Fibroblast of upper back skin (primary cell): Measurements from ENCODE around the gene TUBB4B.

Experiments used
- DNase-seq: peaks from one replicate; pipeline ENCODE4 v3.0.0-alpha.2; 2013

The TUBB4B gene

GRCh38 chr9:137213160-137214060, 27.7 kb upstream of the TUBB4B start:
- DNase-seq = no peak

- no peak for DNase-seq
Observed at GRCh38 chr9:137214620-137215019, 26.5 kb upstream of the TUBB4B start.

DNA sequence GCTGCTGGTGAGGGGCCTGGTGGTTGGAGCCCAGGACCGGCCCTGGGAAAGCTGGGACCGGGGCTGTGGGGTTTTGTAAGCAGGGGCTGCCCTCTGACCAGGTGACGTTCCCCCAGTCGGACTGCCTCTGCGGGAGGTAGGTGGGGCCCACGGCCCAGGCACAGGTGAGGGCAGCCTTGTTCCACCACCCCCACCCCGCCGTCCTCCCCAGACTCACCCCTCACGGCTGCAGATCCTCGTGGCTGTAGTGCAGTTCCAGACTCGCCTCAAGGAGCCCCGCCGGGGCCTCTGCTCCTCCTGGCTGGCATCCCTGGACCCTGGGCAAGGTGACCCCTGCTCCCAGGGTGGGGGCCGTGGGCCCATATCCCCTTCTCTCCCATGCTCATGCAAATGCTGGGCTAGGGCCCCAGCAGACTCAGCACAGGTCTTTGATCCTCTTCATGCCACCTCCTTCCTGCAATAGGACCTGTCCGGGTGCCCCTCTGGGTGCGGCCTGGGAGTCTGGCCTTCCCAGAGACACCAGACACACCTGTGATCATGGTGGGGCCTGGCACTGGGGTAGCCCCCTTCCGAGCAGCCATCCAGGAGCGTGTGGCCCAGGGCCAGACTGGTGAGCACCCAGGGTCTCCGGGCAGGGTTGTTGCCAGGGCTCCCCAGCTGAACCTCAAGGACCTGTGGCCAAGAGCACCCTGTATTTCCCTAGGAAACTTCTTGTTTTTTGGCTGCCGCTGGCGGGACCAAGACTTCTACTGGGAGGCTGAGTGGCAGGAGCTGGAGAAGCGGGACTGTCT, 25.7 kb upstream of the TUBB4B start:
- no peak for DNase-seq

DNA sequence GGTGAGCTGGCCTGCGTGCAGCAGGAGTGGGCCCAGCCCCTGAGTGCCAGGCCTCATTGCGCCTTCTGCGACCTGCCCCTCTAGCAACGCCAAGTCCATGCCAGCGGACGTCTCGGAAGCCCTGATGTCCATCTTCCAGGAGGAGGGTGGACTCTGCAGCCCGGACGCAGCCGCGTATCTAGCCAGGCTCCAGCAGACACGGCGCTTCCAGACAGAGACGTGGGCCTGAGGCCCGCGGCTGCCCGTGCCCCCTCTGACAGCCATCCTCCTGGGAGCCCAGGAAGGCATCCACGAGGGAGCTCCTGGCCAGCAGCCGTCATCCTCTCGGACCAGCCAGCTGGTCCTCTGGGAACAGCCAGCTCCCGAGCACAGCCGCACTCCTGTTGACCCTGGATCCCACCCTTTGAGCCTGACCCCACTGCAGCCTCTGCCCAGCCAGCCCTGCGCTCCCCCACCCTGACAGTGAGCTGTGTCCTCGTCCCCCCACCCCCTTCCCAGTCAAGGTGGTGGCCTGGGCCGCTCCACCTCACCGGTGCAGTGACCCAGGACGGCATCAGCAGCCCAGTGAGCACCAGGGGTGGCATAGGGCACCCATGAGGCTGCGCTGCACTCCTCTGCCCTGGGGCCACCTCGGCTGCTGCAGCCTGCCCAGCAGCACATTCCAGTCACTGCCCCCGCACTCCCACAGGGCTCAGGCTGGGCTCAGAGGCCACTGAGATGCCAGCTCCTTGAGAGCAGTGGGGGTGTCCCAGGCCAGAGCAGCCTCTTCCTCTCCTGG, 24.7 kb upstream of the TUBB4B start:
- no peak for DNase-seq

DNA sequence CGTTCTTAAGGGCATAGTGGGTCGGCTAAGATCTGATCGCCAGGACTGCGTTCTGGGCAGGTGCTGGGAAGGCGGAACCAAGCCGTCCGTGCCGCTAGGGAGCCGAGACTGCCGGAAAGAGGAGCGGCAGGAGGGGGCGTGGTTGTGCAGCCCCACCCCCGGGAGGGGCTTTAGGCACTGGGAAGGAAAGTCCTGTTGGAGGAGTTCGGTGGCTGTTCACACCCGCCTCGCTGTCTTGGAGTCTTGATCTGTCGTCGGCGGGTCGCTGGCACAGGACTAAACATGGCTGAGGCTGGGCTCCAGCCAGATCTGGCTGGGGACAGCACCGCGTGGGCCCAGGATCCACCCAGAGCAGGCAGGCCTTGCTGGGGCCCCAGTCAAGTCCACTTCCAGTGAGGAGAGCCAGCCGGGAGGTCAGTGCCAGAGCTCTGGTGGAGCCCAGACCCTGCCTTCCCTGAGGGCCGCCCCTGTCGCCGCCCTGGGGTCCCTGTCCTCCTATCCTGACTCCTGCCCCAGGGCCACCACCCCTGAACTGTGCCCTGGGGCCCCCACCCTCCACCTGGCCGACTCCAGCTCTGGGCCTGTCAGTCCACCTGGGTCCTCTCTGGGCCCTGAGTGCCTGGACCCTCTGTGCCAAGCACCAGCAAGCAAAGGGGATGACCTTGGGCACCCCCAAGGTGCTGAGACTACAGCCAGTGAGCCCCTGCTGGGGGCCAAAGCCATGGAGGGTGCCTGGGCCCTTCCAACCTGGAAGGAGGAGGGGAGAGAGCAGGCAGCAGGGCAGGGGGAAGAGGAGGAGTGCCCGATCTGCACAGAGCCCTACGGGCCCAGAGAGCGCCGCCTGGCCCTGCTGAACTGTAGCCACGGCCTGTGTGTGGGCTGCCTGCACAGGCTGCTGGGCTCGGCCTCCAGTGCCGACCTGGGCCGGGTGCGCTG, 23.5 kb upstream of the TUBB4B start:
- no peak for DNase-seq

DNA sequence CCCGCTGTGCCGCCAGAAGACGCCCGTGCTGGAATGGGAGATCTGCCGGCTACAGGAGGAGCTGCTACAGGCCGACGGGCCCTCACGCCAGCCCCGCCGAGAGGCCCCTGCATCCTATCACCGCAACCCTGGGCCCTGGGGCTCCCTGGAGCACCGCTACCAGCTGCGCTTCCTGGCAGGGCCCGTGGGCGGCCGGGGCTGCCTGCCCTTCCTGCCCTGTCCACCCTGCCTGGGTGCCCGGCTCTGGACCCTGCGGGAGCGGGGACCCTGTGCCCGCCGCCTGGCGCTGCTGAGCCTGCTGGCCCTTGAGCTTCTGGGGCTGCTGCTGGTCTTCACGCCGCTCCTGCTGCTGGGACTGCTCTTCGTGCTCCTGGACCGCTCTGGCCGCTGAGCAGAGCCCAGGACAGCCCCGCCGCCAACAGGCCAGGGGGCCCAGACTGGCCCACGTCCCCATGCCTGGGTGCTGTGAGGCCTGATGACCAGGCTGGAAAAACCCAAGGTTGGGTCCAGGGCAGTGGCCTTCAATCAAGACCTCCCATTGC, 22.8 kb upstream of the TUBB4B start:
- no peak for DNase-seq

GRCh38 chr9:137218754-137219271, 22.3 kb upstream of the TUBB4B start:
- DNase-seq = no peak

DNA sequence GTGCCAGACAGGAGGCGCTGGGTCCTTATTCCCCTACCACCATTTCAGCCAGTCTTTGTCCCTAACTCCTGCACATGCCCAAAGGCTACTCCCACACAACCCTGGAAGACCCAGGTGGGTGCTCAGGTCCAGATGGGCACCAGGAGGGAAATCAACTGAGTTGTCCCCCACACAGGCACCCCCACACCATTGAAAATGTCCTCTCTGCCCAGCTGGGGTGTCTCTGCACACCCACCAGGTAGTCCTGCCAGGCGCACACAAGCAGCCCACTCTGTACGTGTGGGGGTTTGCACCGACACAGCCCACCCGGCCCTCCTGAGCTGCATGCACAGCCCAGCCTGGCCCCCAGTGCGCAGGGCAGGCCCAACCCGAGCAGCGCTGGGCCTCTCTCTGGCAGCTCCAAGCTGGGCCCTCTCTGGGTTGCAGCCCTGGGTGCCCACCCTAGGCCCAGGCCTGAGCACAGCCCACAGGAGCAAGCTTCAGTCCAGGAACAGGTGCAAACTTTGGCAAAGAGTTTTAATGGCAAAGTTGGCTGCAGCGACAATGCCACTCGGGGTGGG, 21.2 kb upstream of the TUBB4B start:
- no peak for DNase-seq

- DNase-seq = no peak
Observed at GRCh38 chr9:137220317-137221094, 20.6 kb upstream of the TUBB4B start.

GRCh38 chr9:137221095-137221505, 20.0 kb upstream of the TUBB4B start:
- DNase-seq = no peak

DNA sequence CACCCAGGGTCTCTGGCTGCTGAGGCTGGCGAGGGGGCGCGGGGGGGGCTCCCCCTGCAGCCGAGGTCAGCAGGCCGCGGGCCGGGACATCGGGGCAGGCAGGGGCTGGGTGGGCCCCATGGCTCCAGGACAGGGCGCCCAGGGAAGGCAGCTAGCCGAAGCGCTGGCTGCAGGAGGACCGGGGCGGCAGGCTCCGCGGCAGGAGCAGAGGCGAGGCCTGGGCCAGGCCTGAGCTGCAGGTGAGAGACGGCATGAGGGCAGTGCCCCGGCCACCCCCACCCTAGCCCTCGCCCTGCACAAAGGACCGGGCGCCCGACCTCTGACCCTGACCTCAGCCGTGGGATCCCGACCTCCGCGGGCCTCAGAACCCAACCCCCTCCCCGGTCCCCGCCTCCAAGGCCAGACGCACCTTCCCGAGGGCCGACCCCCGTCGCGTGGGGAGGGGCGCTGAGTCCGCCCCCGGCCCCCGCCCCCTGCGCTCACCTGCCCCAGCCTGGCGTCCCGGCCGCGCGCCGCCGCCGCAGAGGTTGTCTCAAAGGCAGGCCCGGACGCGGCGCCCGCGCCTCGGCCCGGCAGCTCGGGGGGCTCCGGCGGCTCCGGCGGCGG, 19.5 kb upstream of the TUBB4B start:
- no peak for DNase-seq

DNA sequence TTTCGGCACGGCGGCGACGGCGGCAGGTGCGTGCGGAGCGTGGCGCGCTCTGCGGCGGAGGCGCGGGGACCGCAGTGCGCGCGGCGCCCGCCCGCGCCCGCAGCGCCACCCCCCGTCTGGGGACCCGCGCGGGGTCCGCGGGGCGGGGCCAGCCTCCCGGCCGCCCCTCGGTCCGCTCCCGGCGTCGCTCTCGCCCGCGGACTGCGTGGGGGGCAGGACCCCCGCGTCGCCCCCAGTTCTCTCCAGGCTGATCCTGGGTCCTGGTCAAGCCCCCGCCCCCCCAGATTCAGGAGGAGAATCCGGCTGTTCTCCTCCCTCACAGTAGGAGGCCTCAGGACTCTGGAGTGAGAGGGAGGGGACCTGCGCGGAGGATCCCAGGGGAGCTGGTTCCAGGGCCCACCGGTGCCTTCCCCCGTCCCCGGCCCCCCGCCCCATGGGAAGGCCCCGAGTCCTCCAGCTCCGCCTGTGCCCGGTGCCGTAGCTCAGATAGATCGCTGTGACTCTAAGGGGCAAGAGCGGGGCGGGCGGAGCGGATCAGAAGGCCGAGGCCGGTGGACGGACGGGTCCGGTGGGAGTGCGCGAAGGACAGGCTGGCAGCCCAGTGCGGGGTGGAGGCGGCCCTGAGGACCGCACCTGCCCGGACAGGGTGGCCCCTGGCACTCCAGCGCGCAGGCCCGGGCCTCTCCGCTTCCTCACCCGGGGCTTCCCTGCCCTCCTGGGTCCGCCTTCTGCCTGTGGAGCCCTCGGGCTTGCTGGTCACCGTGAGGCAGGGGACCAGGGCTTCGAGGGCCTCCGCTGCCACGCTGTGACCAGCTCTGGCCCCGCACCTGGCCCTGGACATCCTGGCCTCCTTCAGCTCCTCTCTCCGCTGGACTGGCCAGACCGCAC, 18.7 kb upstream of the TUBB4B start, which contains the start of gene RNF208:
RNF208 (minus strand) TSS at position 51 of the 888 bp plus-strand sequence. CDS start 1,028 bp downstream, outside the sequence.
- no peak for DNase-seq

DNA sequence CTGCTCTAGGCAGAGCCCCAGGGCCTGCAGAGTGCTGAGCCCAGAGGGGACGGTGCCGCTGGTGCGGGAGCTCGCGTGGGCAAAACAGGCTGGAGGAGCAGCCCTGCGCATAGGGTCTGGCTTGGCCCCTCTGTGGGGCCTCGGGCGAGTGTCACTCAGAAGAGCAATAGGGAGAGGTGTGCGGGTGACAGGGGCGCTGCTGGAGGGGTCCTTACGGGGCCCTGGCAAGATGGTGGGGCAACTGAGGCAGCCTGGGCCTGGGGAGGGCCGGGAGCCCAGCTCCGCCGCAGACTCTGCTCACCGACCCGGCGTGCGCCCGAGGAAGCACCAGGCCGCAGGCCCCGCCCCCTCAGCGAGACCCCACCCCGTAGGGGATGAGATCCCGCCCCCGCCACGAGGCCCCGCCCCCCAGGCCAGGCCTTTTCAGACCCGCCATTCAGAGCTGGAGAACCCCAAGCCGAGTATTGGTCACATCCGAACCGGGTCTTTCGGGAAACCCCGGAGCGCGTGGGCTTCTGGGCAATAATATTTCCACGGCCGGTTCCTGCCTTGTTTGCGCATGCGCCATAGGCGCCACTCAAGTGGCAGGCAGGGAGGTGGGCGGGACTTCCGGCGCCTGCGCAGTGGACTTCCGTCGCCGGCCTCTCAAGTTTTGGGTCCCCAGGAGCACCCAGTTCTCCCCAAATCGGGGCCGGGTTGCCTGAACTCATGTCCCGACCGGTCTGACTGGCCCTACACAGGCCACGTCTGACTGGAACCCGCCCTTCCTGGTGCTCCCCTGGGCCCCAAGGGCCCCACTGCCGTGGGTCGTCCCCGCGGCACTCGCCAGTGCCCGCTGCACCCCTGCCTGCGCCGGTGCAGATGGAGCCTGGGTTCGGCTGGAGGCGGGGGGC, 17.8 kb upstream of the TUBB4B start:
- peak; percentile 99 for DNase-seq

- DNase-seq = no peak
Observed at GRCh38 chr9:137224830-137225694, 16.0 kb upstream of the TUBB4B start, which contains the start of gene CYSRT1. Gene CYSRT1 (plus strand): TSS chr9:137225174. CDS start chr9:137225622, 448 bp downstream.

GRCh38 chr9:137225699-137226331, 15.3 kb upstream of the TUBB4B start:
- no peak for DNase-seq
